Cardiac fibroblast (primary cell): Measurements from ENCODE around the gene SLC7A6OS.

ENCODE experiments used
- DNase-seq, 2 donors: peaks; one replicate each; pipeline versions ENCODE4 v3.0.0 to v3.0.0-alpha.2; 2010; ENCODE audit warnings: low read depth in 2 of 2
- H3K4me3 ChIP-seq, 2 donors: replicated peaks in 1 of 2; 1 replicate in 1 of 2; 2 replicates in 1 of 2; pipeline ENCODE4 v1.5.1; 2011; ENCODE audit warnings: low read depth in 2 of 2, low read length in 2 of 2, mild to moderate bottlenecking in 2 of 2, moderate library complexity in 1 of 2
- TF ChIP-seq, protein P1 (sequence below): IDR thresholded peaks from one replicate; pipeline ENCODE4 v1.5.1; 2011; ENCODE audit warnings: low read depth, mild to moderate bottlenecking, low read length, inconsistent platforms

SLC7A6OS gene

DNA sequence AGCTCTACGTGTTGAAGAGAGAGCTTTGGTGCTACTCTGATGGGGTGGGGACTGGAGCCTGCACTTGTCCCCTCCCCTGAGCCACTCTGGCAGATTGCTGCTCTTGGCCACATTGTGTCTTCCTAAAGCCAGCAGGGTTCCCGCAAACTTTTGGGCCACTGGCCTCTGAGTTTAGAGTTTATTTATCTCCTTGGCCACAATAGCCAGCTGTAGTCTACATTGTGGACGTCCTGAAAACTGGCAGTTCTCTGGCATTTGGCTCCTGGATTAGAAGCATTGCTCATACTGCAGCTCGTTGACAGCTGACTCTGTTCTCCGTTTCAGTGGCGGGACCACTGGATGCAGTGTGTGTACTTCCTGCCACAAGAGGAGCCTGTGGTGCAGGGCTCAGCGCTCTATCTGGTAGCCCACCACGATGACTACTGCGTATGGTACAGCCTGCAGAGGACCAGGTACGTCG lies 34.6 kb upstream of the SLC7A6OS start:
- H3K4me3 ChIP-seq: no peak overlapping the region
- TF ChIP-seq, protein P1, sequence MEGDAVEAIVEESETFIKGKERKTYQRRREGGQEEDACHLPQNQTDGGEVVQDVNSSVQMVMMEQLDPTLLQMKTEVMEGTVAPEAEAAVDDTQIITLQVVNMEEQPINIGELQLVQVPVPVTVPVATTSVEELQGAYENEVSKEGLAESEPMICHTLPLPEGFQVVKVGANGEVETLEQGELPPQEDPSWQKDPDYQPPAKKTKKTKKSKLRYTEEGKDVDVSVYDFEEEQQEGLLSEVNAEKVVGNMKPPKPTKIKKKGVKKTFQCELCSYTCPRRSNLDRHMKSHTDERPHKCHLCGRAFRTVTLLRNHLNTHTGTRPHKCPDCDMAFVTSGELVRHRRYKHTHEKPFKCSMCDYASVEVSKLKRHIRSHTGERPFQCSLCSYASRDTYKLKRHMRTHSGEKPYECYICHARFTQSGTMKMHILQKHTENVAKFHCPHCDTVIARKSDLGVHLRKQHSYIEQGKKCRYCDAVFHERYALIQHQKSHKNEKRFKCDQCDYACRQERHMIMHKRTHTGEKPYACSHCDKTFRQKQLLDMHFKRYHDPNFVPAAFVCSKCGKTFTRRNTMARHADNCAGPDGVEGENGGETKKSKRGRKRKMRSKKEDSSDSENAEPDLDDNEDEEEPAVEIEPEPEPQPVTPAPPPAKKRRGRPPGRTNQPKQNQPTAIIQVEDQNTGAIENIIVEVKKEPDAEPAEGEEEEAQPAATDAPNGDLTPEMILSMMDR: no peak
- no peak for DNase-seq

DNA sequence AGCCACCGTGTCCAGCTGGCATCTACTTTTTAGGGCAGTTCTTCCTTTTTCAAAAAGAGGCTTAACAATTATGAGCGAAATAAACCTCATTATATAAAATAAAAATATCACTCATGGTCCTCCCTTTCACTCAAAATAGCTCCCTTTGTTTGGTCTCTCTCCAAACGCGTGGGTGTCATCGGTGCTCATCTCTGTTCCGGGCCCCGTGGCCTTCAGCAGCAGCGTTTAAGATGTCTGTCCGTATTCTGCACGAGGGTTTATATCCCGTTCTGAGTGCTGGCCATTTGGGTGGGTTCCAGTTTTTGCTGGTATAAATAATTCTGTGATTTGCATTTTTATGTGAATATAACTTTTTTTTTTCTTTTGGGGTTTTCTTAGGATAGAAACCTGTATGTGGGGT lies 33.5 kb upstream of the SLC7A6OS start:
- TF ChIP-seq, protein P1: no peak
- DNase-seq: no peak
- H3K4me3 ChIP-seq: no peak overlapping the region

DNA sequence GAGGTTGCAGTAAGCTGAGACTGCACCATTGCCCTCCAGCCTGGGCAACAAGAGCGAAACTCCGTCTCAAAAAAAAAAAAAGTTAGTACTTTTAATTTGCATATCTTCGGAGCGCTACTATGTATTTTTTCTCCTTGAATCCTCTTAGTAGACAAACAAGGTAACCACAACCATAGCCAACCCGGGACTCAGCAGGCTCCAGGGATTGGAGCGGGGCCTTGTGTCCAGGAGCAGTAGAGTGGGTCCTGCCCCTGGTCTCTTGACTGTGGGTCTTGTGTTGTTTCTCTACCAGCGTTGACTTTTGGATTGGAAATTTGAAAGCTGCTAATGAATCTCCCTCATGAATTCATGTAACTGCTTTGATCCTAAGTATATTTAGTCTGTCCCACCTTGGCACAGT lies 32.4 kb upstream of the SLC7A6OS start:
- TF ChIP-seq, protein P1: no peak
- H3K4me3 ChIP-seq: no peak overlapping the region
- no peak for DNase-seq

GRCh38 chr16:68342620-68343019 lies 31.9 kb upstream of the SLC7A6OS start:
- H3K4me3 ChIP-seq: no peak overlapping the region
- no peak for DNase-seq
- TF ChIP-seq, protein P1: no peak

DNA sequence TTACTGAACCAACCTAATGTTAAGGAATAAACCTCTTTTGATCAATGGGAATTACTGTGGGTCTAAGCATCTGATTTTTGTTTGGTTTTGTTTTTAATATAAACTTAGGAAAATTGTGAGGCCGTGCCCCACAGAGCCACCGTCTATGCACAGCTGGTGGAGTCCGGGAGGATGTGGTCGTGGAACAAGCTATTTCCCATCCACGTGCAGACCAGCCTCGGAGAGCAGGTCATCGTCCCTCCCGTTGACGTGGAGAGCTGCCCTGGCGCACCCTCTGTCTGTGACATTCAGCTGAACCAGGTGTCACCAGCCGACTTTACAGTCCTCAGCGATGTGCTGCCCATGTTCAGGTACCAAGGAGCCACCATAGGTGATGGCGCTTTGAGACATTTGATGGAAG lies 28.5 kb upstream of the SLC7A6OS start:
- TF ChIP-seq, protein P1: no peak
- H3K4me3 ChIP-seq: no peak overlapping the region
- DNase-seq: no peak

DNA sequence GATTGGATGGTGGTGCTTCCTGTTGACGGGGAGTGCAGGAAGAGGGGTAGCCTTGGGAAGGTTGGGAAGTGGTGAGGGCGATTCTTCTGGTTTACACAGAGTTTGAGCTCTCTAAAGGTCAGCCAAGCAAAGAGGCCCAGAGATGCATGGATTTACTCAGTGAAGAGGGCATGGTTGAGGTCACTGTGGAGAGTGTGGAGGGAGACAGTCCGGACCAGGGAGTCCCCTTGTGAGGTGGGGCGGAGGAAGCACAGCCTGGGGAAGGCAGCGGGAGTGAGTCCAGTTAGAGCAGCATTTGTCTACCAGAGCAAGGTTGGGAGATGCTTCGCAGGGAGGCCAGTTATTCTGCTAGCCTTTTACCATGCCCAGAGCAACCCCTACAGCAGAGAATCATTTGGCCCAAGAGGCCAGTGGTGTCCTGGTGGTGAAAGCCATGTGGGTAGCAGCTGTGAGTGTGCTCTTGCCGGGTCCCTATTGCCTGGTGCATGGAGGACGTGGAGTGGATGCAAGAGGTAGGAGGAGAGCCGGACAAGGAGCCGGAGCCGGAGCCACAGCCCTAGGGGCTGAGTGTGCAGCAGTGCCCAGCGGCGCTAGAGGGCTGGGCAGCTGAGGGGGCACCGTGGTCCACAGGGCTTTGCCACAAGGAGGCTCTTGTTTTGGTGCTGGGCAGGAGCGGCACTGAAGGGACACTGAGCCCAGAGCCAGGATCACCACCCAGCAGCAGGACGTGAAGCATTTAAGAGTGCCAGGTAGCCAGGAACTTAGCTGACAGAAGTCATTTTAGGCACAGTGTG lies 27.8 kb upstream of the SLC7A6OS start:
- TF ChIP-seq, protein P1: no peak
- H3K4me3 ChIP-seq: no peak overlapping the region
- no peak for DNase-seq
